Stimulated activated CD8-positive, alpha-beta memory T cell treated with anti-CD3 and anti-CD28 coated beads, Interleukin-15, amount 100 ng/mL, for 1 hour (primary cell): ENCODE results near the gene AAK1.
"Not testable (repeated sequence)": the region's sequence is repeated elsewhere in the genome, so short reads cannot be mapped to it uniquely, and the experiment has no call there.

Source experiments
- DNase-seq: peaks from one replicate; pipeline ENCODE4 v3.0.0-alpha.2; 2020; ENCODE audit warnings: low read depth

The AAK1 gene

GRCh38 chr2:69643602-69644505, at the start of gene AAK1:
AAK1 (minus strand) TSS chr2:69643739; CDS start chr2:69643040, 699 bp downstream.
- peak; percentile 56 for DNase-seq

- no peak for DNase-seq
These were observed 48.9 kb upstream of the AAK1 start for GRCh38 chr2:69692424-69692823.

GRCh38 chr2:69689969-69690368, 46.4 kb upstream of the AAK1 start:
- DNase-seq: no peak

GRCh38 chr2:69689466-69689865, 45.9 kb upstream of the AAK1 start:
- DNase-seq: no peak

- no peak for DNase-seq
These were observed 44.6 kb upstream of the AAK1 start for GRCh38 chr2:69687971-69688611.

GRCh38 chr2:69686813-69687212, 43.3 kb upstream of the AAK1 start:
- DNase-seq: no peak

- DNase-seq: no peak
These were observed 41.9 kb upstream of the AAK1 start for GRCh38 chr2:69685321-69686048.

- DNase-seq: no peak
These were observed 39.8 kb upstream of the AAK1 start for GRCh38 chr2:69683170-69683971.

GRCh38 chr2:69682525-69682924, 39.0 kb upstream of the AAK1 start:
- no peak for DNase-seq

- DNase-seq: no peak
These were observed 36.6 kb upstream of the AAK1 start for GRCh38 chr2:69680001-69680675.

GRCh38 chr2:69677914-69678313, 34.4 kb upstream of the AAK1 start:
- no peak for DNase-seq

- no peak for DNase-seq
These were observed 32.6 kb upstream of the AAK1 start for GRCh38 chr2:69676146-69676545.

- no peak for DNase-seq
These were observed 30.8 kb upstream of the AAK1 start for GRCh38 chr2:69674316-69674670.

- DNase-seq: not testable (repeated sequence)
These were observed 29.6 kb upstream of the AAK1 start for GRCh38 chr2:69673098-69673497.

- no peak for DNase-seq
These were observed 26.1 kb upstream of the AAK1 start for GRCh38 chr2:69669666-69670065.

GRCh38 chr2:69668598-69668997, 25.1 kb upstream of the AAK1 start:
- no peak for DNase-seq

- DNase-seq: no peak
These were observed 24.4 kb upstream of the AAK1 start for GRCh38 chr2:69667805-69668382.

- no peak for DNase-seq
These were observed 21.6 kb upstream of the AAK1 start for GRCh38 chr2:69665152-69665551.

- no peak for DNase-seq
These were observed 20.3 kb upstream of the AAK1 start for GRCh38 chr2:69663860-69664259.

GRCh38 chr2:69662547-69662946, 19.0 kb upstream of the AAK1 start:
- DNase-seq: not testable (repeated sequence)

- DNase-seq: no peak
These were observed 17.1 kb upstream of the AAK1 start for GRCh38 chr2:69660637-69661036.
